ENCODE data around the gene IGSF21.

DNA sequence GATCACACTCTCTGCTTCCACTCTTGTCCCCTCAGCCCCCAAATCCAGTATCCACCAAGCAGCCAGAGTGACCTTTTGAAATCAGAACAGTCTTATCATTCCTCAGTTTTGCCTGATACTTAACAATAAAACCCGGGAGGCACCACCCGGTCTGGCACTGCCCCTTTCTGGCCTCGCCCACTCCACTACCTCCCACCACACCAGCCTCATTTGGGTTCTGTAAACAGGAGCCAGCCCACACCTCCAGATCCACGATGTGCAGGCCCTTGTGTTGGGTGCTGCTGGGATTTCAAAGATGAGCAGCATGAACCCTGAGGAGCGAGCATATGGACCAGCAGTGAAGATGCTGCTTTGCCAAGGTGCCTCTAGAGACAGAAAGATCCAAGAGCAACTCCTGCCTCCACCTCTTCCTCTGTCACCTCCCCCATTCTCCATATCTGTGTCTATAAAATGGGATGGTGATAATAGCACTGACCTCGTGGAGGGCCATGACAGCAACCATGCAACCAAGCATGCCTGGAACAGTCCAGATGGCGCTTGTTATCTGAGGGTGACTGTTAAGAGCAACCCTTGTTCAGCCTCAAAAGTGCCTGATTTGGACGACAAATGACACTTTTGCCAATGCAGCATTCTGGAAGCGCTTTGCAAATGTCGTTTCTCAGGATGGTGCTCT is 136.0 kb downstream of the IGSF21 start:
- TF ChIP-seq POLR2A (IDR thresholded peaks at IDR 0.05; ENCODE audit: low read depth, low read length): no peak
- TF ChIP-seq SPI1 (IDR thresholded peaks at IDR 0.05; ENCODE audit: low read depth, low read length): no peak
- no peak for TF ChIP-seq POLR2AphosphoS5 (IDR thresholded peaks at IDR 0.05; ENCODE audit: low read depth, low read length)
- TF ChIP-seq POU2F2 (IDR thresholded peaks at IDR 0.05; ENCODE audit: low read depth, low read length): no peak

Measured in GM12891 (cell line).